DMS114 treated with DMSO at 0.1 percent for 48 hours (cell line): ENCODE results near the gene DOK4.

Experiments used
- DNase-seq: peaks from one replicate; lab custom pipeline; 2025; ENCODE audit not compliant: unreplicated experiment; lab: John Stamatoyannopoulos, UW

DOK4 gene

GRCh38 chr16:57478396-57479204, 7.7 kb downstream of the DOK4 start:
- DNase-seq: no peak

- DNase-seq: no peak
Observed at GRCh38 chr16:57477531-57478202, 8.6 kb downstream of the DOK4 start.

GRCh38 chr16:57476546-57477410, 9.5 kb downstream of the DOK4 start:
- no peak for DNase-seq

GRCh38 chr16:57475711-57476339, 10.5 kb downstream of the DOK4 start:
- no peak for DNase-seq

GRCh38 chr16:57474671-57475661, 11.3 kb downstream of the DOK4 start:
- no peak for DNase-seq

GRCh38 chr16:57473906-57474305, 12.4 kb downstream of the DOK4 start:
- DNase-seq: no peak

GRCh38 chr16:57473176-57473840, 13.0 kb downstream of the DOK4 start:
- DNase-seq: no peak

- no peak for DNase-seq
Observed at GRCh38 chr16:57472665-57473060, 13.6 kb downstream of the DOK4 start.

- peak; percentile 16 for DNase-seq
Observed at GRCh38 chr16:57471852-57472664, 14.2 kb downstream of the DOK4 start.

GRCh38 chr16:57471209-57471608, 15.1 kb downstream of the DOK4 start:
- DNase-seq: no peak

GRCh38 chr16:57470711-57471110, 15.6 kb downstream of the DOK4 start:
- DNase-seq: no peak

GRCh38 chr16:57469917-57470470, 16.3 kb downstream of the DOK4 start:
- no peak for DNase-seq

- no peak for DNase-seq
Observed at GRCh38 chr16:57469046-57469445, 17.2 kb downstream of the DOK4 start.

GRCh38 chr16:57468346-57468745, 17.9 kb downstream of the DOK4 start:
- no peak for DNase-seq

- DNase-seq: no peak
Observed at GRCh38 chr16:57464523-57464922, 21.8 kb downstream of the DOK4 start.

GRCh38 chr16:57462978-57463362, 23.3 kb downstream of the DOK4 start:
- no peak for DNase-seq

GRCh38 chr16:57462209-57462977, 23.9 kb downstream of the DOK4 start, which contains the start of gene POLR2C:
Gene POLR2C (plus strand): TSS chr16:57462679. CDS start chr16:57462725, 46 bp downstream.
- peak; percentile 83 for DNase-seq
